Peyer's patch (tissue), 4 donors: ENCODE measurements around the gene OOEP.

Source experiments
- CTCF ChIP-seq, 6 experiments: fragments of 450-650 bp in 4 of 6; fragments of 200-600 bp in 2 of 6; sonication (generic) in 1 of 6; IDR thresholded peaks; one replicate each; pipeline ENCODE4 v1.5.1; 2017 to 2019; ENCODE audit warnings: antibody characterized with exemption in 6 of 6, mild to moderate bottlenecking in 3 of 6, moderate library complexity in 1 of 6
- POLR2A ChIP-seq, 2 donors: fragments of 450-650 bp; IDR thresholded peaks; one replicate each; pipeline ENCODE4 v1.5.1; 2017; ENCODE audit warnings: antibody characterized with exemption in 2 of 2, mild to moderate bottlenecking in 2 of 2, moderate library complexity in 2 of 2

- TF ChIP-seq CTCF (IDR thresholded peaks at IDR 0.05) (no peak), POLR2A (IDR thresholded peaks at IDR 0.05) (no peak)
Observed at GRCh38 chr6:73342174-73342573, 27.5 kb downstream of the OOEP start.
